A673 (cell line): ENCODE data around the gene MED22. TPM values are rescaled to one million over a fixed set of nuclear protein-coding genes. Genes with fewer than 3 reads are reported as not detected.
"Not testable (repeated sequence)": the region's sequence is repeated elsewhere in the genome, so short reads cannot be mapped to it uniquely, and the experiment has no call there.

ENCODE experiments used
- BruUV-seq: library from RNA; stranded (reverse); fragments of 400-500 nt; replicated peaks from 2 replicates; lab custom pipeline; 2021; lab: Mats Ljungman, UMichigan
- CTCF ChIA-PET: fragments of 300-600 bp; sonication (Branson Sonifier 250); formaldehyde crosslinking; loops from one replicate; lab custom pipeline; 2022; ENCODE audit warnings: antibody characterized with exemption; lab: Charles Lee
- POLR2A ChIA-PET: fragments of 300-600 bp; sonication (Branson Sonifier 250); formaldehyde crosslinking; loops from one replicate; lab custom pipeline; 2022; ENCODE audit warnings: antibody characterized with exemption; ENCODE audit not compliant: low non-redundant PET; lab: Charles Lee
- DNase-seq: peaks from one replicate; pipeline ENCODE4 v3.0.0-alpha.2; 2015; ENCODE audit warnings: low spot score
- H3K27ac ChIP-seq: fragments of 200-600 bp; sonication (generic); 2 replicates; pipeline ENCODE4 v1.5.1; 2016; ENCODE audit warnings: mixed run types, low read depth, mild to moderate bottlenecking, mixed read lengths, antibody characterized with exemption, low read length; ENCODE audit not compliant: poor library complexity, severe bottlenecking
- H3K27me3 ChIP-seq: fragments of 200-600 bp; sonication (generic); replicated peaks from 2 replicates; pipeline ENCODE4 v1.6.1; 2017; ENCODE audit warnings: mixed run types, low read depth, mild to moderate bottlenecking, mixed read lengths, antibody characterized with exemption, low read length; ENCODE audit not compliant: insufficient read depth, poor library complexity
- H3K36me3 ChIP-seq: fragments of 200-600 bp; sonication (generic); 2 replicates; pipeline ENCODE4 v1.6.1; 2016; ENCODE audit warnings: mixed run types, mild to moderate bottlenecking, mixed read lengths, antibody characterized with exemption, low read length; ENCODE audit not compliant: insufficient read depth, poor library complexity, severe bottlenecking
- H3K4me1 ChIP-seq: fragments of 200-600 bp; sonication (generic); 2 replicates; pipeline ENCODE4 v1.6.1; 2017; ENCODE audit warnings: mixed run types, mild to moderate bottlenecking, mixed read lengths, antibody characterized with exemption, low read length; ENCODE audit not compliant: insufficient read depth, poor library complexity, severe bottlenecking
- H3K4me3 ChIP-seq: fragments of 200-600 bp; sonication (generic); 2 replicates; pipeline ENCODE4 v1.5.1; 2016; ENCODE audit warnings: low read depth, mixed run types, mild to moderate bottlenecking, mixed read lengths, low read length; ENCODE audit not compliant: poor library complexity, severe bottlenecking
- H3K9me3 ChIP-seq: fragments of 200-600 bp; sonication (generic); 2 replicates; pipeline ENCODE4 v1.6.1; 2016; ENCODE audit warnings: mixed run types, low read depth, mild to moderate bottlenecking, mixed read lengths, antibody characterized with exemption, low read length; ENCODE audit not compliant: poor library complexity, severe bottlenecking
- CTCF ChIP-seq: fragments of 300-800, 200-600 bp; sonication (generic); conservative IDR thresholded peaks from 2 replicates; pipeline ENCODE4 v1.5.1; 2017; ENCODE audit warnings: low read depth, mild to moderate bottlenecking, antibody characterized with exemption, low read length, moderate library complexity, mixed read lengths
- EZH2 ChIP-seq: fragments of 200-600 bp; sonication (generic); IDR thresholded peaks from 2 replicates; pipeline ENCODE4 v1.6.1; 2017; ENCODE audit warnings: borderline replicate concordance, low read depth, mild to moderate bottlenecking, mixed read lengths, antibody characterized with exemption, low read length; ENCODE audit not compliant: poor library complexity, severe bottlenecking
- intact Hi-C: fragments of 100-400 bp; cut with micrococcal nuclease; formaldehyde crosslinking; loops from one replicate; pipeline ENCODE4 v1.10.0; 2022; ENCODE audit not compliant: unreplicated experiment
- total RNA-seq: library from RNA; stranded (reverse); gene quantifications from 2 replicates; pipeline ENCODE4 v1.2.3, GENCODE V29; 2021

MED22 gene
- total RNA-seq, 1 experiment from 2014 or later: 46.2 TPM

- DNase-seq: no peak
- Histone ChIP-seq H3K4me3 (no peak overlapping the region), H3K36me3 (no peaks in the 10 kb centered on the region), H3K27me3 (peaks cover 12% of the 10 kb centered on the region), H3K4me1 (no peaks in the 10 kb centered on the region), H3K9me3 (no peaks in the 10 kb centered on the region), H3K27ac (no peak overlapping the region)
- POLR2A ChIA-PET: no interaction called here
- BruUV-seq: no TSS peak
- TF ChIP-seq EZH2: no peak
- TF ChIP-seq CTCF: no peak
- CTCF ChIA-PET: no interaction called here
- intact Hi-C loops: no loop called here
Measured at GRCh38 chr9:133303266-133304157, 44.4 kb downstream of the MED22 start.

GRCh38 chr9:133301253-133302230 lies 46.4 kb downstream of the MED22 start:
- Histone ChIP-seq H3K27ac (no peak overlapping the region), H3K9me3 (no peaks in the 10 kb centered on the region), H3K36me3 (no peaks in the 10 kb centered on the region), H3K27me3 (peaks cover 27% of the 10 kb centered on the region), H3K4me1 (no peaks in the 10 kb centered on the region), H3K4me3 (no peak overlapping the region)
- POLR2A ChIA-PET: no interaction called here
- no TSS peak for BruUV-seq
- DNase-seq: no peak
- TF ChIP-seq EZH2: no peak
- TF ChIP-seq CTCF: no peak
- CTCF ChIA-PET: no interaction called here
- intact Hi-C loops: no loop called here

- intact Hi-C loops, H3K36me3 ChIP-seq, BruUV-seq, H3K4me3 ChIP-seq, H3K27ac ChIP-seq, H3K9me3 ChIP-seq, H3K4me1 ChIP-seq, POLR2A ChIA-PET, DNase-seq, CTCF ChIA-PET: not testable (repeated sequence)
- H3K27me3 ChIP-seq: peaks cover 27% of the 10 kb centered on the region
Measured at GRCh38 chr9:133299996-133300395, 47.9 kb downstream of the MED22 start.
